Liver (tissue), 9 donors: ENCODE measurements around the gene AFAP1L2. TPM values are rescaled to one million over a fixed set of nuclear protein-coding genes. Genes with fewer than 3 reads are reported as not detected.

Experiments used
- DNase-seq: peaks from one replicate; pipeline ENCODE4 v3.0.0-alpha.2; 2017; ENCODE audit warnings: low spot score
- H3K27ac ChIP-seq, 2 donors: one replicate each; pipeline ENCODE4 v1.7.0; 2013; ENCODE audit warnings: inconsistent platforms in 2 of 2, low read length in 2 of 2, control low read depth in 1 of 2, low read depth in 1 of 2, mild to moderate bottlenecking in 1 of 2
- H3K27me3 ChIP-seq, 4 donors: one replicate each; pipeline versions ENCODE4 v1.6.1 to v1.7.0; 2013; ENCODE audit warnings: low read length in 3 of 4, inconsistent platforms in 1 of 4, mild to moderate bottlenecking in 1 of 4, moderate library complexity in 1 of 4; ENCODE audit not compliant: control insufficient read depth in 4 of 4, insufficient read depth in 4 of 4
- H3K36me3 ChIP-seq, 4 donors: one replicate each; pipeline versions ENCODE4 v1.6.1 to v1.7.0; 2013; ENCODE audit warnings: low read length in 3 of 4, mild to moderate bottlenecking in 3 of 4, low read depth in 1 of 4, moderate library complexity in 1 of 4; ENCODE audit not compliant: control insufficient read depth in 4 of 4, insufficient read depth in 3 of 4
- H3K4me1 ChIP-seq, 4 donors: one replicate each; pipeline versions ENCODE4 v1.6.1 to v1.7.0; 2013; ENCODE audit warnings: low read length in 3 of 4, mild to moderate bottlenecking in 3 of 4, moderate library complexity in 1 of 4; ENCODE audit not compliant: control insufficient read depth in 4 of 4, insufficient read depth in 4 of 4
- H3K4me3 ChIP-seq, 3 donors: one replicate each; pipeline versions ENCODE4 v1.6.1 to v1.7.0; 2013; ENCODE audit warnings: low read length in 3 of 3, control low read depth in 1 of 3, low read depth in 1 of 3, mild to moderate bottlenecking in 1 of 3
- H3K9ac ChIP-seq, 2 donors: one replicate each; pipeline ENCODE4 v1.7.0; 2013; ENCODE audit warnings: low read length in 2 of 2, mild to moderate bottlenecking in 2 of 2, moderate library complexity in 2 of 2, control low read depth in 1 of 2, low read depth in 1 of 2
- H3K9me3 ChIP-seq, 4 donors: one replicate each; pipeline versions ENCODE4 v1.6.1 to v1.7.0; 2013; ENCODE audit warnings: low read length in 3 of 4; ENCODE audit not compliant: control insufficient read depth in 4 of 4
- EGR1 ChIP-seq, 2 donors: IDR thresholded peaks; 2 replicates each; pipeline ENCODE4 v1.6.1; 2016 to 2018; ENCODE audit warnings: antibody characterized with exemption in 2 of 2, low read depth in 2 of 2
- FOXA1 ChIP-seq: IDR thresholded peaks from 2 replicates; pipeline ENCODE4 v1.6.1; 2016; ENCODE audit warnings: antibody characterized with exemption
- FOXA2 ChIP-seq: IDR thresholded peaks from 2 replicates; pipeline ENCODE4 v1.6.1; 2016; ENCODE audit warnings: antibody characterized with exemption
- GABPA ChIP-seq, 2 donors: IDR thresholded peaks in 1 of 2; conservative IDR thresholded peaks in 1 of 2; 2 replicates each; pipeline ENCODE4 v1.6.1; 2016; ENCODE audit warnings: antibody characterized with exemption in 2 of 2, mild to moderate bottlenecking in 1 of 2, moderate library complexity in 1 of 2
- HNF4A ChIP-seq, 2 donors: conservative IDR thresholded peaks; 2 replicates each; pipeline ENCODE4 v1.6.1; 2016; ENCODE audit warnings: antibody characterized with exemption in 2 of 2, mild to moderate bottlenecking in 2 of 2
- JUND ChIP-seq, 2 donors: IDR thresholded peaks; 2 replicates each; pipeline ENCODE4 v1.6.1; 2016; ENCODE audit warnings: antibody characterized with exemption in 2 of 2
- RAD21 ChIP-seq, 2 donors: IDR thresholded peaks; 2 replicates each; pipeline ENCODE4 v1.6.1; 2016; ENCODE audit warnings: antibody characterized with exemption in 2 of 2, mild to moderate bottlenecking in 2 of 2
- RXRA ChIP-seq, 2 donors: IDR thresholded peaks; 2 replicates each; pipeline ENCODE4 v1.6.1; 2017 to 2018; ENCODE audit warnings: antibody characterized with exemption in 2 of 2, mild to moderate bottlenecking in 1 of 2
- SP1 ChIP-seq: IDR thresholded peaks from 2 replicates; pipeline ENCODE4 v1.6.1; 2018; ENCODE audit warnings: antibody characterized with exemption, mild to moderate bottlenecking
- TAF1 ChIP-seq: conservative IDR thresholded peaks from 2 replicates; pipeline ENCODE4 v1.6.1; 2016; ENCODE audit warnings: antibody characterized with exemption, mild to moderate bottlenecking
- YY1 ChIP-seq: IDR thresholded peaks from 2 replicates; pipeline ENCODE4 v1.6.1; 2016; ENCODE audit warnings: antibody characterized with exemption, mild to moderate bottlenecking
- WGBS: extraction: QIAGEN DNeasy Blood & Tissue Kit; methylation state at CpG from one replicate; pipeline ENCODE4 v1.1.7; 2013; 5-methylcytosine and 5-hydroxymethylcytosine counted together
- polyA plus RNA-seq, 2 donors: library from polyadenylated mRNA; stranded (reverse) in 1 of 2; unstranded in 1 of 2; fragments of 200-250 nt in 1 of 2; fragments of >200 nt in 1 of 2; fragmentation: Nextera tagmentation in 1 of 2; extraction: Ambion mirVana in 1 of 2; gene quantifications; one replicate each; pipeline versions ENCODE4 v1.2.1 to v1.2.3, GENCODE V29; 2013 to 2015
- total RNA-seq, 2 donors: library from RNA; depleted of rRNA; stranded (reverse); fragments of >200 nt; gene quantifications; one replicate each; pipeline ENCODE4 v1.2.3, GENCODE V29; 2014
- TF ChIP-seq, protein P1 (sequence below): IDR thresholded peaks from 2 replicates; pipeline ENCODE4 v1.6.1; 2016; ENCODE audit warnings: antibody characterized with exemption, mild to moderate bottlenecking
- TF ChIP-seq, protein P2 (sequence below): IDR thresholded peaks from 2 replicates; pipeline ENCODE4 v1.6.1; 2016; ENCODE audit warnings: antibody characterized with exemption
- TF ChIP-seq, protein P3 (sequence below): IDR thresholded peaks from 2 replicates; pipeline ENCODE4 v1.6.1; 2016; ENCODE audit warnings: antibody characterized with exemption
- TF ChIP-seq, protein P4 (sequence below): fragments of 150-350 bp; IDR thresholded peaks from 2 replicates; pipeline ENCODE4 v1.5.1; 2017; ENCODE audit warnings: improper control_type of control experiment, low read depth, low read length; ENCODE audit not compliant: missing input control
- donor health status: healthy.
- donor health status: healthy.
- donor health status: healthy.
- donor health status: healthy.
- donor health status: healthy.

The AFAP1L2 gene
- total and polyA plus RNA-seq, 4 donors = 0.53 to 1.8 (median 1.3) TPM

DNA sequence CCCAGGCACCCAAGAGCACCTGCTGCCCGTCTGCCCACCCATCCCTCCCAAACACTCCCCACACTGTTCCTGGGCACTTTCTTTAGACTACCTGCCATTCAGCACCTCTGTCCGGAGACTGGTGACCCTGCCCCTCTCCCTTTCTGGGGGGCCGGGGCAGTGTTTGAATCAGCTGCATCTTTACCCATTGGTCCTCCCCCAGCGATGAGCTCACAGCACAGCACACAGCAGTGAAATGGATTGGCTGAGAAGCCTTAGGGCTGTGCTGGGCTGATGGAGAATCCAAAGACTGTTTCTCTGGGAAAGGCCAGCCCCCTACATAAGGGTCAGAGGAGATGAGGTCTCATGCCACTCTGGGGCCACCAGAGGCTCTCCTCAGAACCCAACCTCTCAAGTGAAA lies 125.0 kb downstream of the AFAP1L2 start:
- Histone ChIP-seq H3K36me3 (no peaks in the 10 kb centered on the region), H3K27ac (no peak overlapping the region), H3K9me3 (no peaks in the 10 kb centered on the region), H3K4me3 (no peak overlapping the region), H3K9ac (no peak overlapping the region), H3K27me3 (peaks cover 0 to 4% (median 0%) of the 10 kb centered on the region in 4 donors), H3K4me1 (no peaks in the 10 kb centered on the region)
- no peak for TF ChIP-seq SP1
- 83% methylated on average over 4 of the region's 4 CpGs for whole genome bisulfite sequencing
- no peak for DNase-seq

DNA sequence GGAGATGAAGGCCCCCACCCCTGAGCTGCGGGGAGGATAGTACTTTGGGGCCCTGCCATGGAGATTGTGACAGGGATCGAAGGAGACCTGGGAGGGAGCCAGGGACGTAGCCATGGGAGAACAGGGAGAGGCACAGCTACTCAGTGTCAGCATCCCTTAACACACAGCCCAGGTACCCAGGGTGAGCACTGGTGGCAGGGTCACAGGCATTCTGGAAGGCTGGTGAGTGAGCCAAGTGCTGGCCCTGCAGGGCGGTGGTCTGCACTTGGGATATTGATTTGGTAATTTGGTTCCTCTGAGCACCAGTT lies 125.5 kb downstream of the AFAP1L2 start:
- Histone ChIP-seq H3K4me1 (no peaks in the 10 kb centered on the region), H3K36me3 (no peaks in the 10 kb centered on the region), H3K27me3 (peaks cover 0 to 6% (median 0%) of the 10 kb centered on the region in 4 donors), H3K9me3 (no peaks in the 10 kb centered on the region), H3K4me3 (no peak overlapping the region), H3K27ac (no peak overlapping the region), H3K9ac (no peak overlapping the region)
- TF ChIP-seq SP1 = no peak
- TF ChIP-seq, protein P1, sequence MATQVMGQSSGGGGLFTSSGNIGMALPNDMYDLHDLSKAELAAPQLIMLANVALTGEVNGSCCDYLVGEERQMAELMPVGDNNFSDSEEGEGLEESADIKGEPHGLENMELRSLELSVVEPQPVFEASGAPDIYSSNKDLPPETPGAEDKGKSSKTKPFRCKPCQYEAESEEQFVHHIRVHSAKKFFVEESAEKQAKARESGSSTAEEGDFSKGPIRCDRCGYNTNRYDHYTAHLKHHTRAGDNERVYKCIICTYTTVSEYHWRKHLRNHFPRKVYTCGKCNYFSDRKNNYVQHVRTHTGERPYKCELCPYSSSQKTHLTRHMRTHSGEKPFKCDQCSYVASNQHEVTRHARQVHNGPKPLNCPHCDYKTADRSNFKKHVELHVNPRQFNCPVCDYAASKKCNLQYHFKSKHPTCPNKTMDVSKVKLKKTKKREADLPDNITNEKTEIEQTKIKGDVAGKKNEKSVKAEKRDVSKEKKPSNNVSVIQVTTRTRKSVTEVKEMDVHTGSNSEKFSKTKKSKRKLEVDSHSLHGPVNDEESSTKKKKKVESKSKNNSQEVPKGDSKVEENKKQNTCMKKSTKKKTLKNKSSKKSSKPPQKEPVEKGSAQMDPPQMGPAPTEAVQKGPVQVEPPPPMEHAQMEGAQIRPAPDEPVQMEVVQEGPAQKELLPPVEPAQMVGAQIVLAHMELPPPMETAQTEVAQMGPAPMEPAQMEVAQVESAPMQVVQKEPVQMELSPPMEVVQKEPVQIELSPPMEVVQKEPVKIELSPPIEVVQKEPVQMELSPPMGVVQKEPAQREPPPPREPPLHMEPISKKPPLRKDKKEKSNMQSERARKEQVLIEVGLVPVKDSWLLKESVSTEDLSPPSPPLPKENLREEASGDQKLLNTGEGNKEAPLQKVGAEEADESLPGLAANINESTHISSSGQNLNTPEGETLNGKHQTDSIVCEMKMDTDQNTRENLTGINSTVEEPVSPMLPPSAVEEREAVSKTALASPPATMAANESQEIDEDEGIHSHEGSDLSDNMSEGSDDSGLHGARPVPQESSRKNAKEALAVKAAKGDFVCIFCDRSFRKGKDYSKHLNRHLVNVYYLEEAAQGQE = no peak
- 43% methylated on average over 4 of the region's 4 CpGs for WGBS
- no peak for DNase-seq

DNA sequence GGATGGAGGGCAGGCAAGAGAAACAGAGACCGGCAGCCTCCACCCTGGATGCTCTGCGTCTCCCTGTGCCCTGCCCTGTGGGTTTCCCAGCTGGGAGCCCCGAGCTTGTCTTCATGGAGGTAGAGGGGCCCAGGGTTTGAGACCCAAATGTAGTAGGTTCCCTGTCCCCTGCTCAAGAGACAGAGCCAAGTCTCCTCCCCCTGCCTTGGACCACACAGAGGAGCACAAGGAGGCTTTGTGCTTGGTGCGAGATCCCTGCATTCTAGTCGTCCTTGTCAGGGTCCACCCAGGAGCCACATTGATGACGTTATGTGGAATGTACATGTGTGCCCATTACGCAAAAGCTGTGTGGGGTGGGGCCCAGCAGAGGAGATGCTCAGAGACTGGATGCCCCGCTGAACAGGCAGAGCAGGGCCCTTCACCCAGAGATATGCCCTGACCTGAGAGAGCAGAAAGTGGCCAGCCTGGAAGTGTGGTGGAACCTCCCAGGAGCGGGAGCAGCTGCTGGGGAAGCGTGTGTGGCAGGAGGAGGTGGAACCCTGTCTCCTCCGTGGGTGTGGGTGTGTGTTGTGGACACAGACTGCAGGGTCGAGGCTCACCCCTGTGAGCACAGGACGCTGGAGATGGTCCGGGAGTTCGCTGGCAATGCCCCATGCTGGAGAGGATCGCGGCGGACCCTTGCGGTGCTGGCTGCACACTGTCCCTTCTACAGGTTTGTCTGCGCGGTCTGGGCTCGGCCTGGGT lies 126.0 kb downstream of the AFAP1L2 start:
- H3K4me1 ChIP-seq = no peaks in the 10 kb centered on the region
- H3K4me3 ChIP-seq = no peak overlapping the region
- peaks cover 0 to 6% (median 0%) of the 10 kb centered on the region in 4 donors for H3K27me3 ChIP-seq
- WGBS = 77% methylated on average over 22 of the region's 22 CpGs
- no peaks in the 10 kb centered on the region for H3K36me3 ChIP-seq
- H3K9ac ChIP-seq = no peak overlapping the region
- H3K9me3 ChIP-seq = no peaks in the 10 kb centered on the region
- TF ChIP-seq RXRA (IDR thresholded peaks at IDR 0.05) = no peak
- TF ChIP-seq, protein P2, sequence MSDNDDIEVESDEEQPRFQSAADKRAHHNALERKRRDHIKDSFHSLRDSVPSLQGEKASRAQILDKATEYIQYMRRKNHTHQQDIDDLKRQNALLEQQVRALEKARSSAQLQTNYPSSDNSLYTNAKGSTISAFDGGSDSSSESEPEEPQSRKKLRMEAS = no peak
- TF ChIP-seq SP1 = no peak
- H3K27ac ChIP-seq = no peak overlapping the region
- DNase-seq = no peak

DNA sequence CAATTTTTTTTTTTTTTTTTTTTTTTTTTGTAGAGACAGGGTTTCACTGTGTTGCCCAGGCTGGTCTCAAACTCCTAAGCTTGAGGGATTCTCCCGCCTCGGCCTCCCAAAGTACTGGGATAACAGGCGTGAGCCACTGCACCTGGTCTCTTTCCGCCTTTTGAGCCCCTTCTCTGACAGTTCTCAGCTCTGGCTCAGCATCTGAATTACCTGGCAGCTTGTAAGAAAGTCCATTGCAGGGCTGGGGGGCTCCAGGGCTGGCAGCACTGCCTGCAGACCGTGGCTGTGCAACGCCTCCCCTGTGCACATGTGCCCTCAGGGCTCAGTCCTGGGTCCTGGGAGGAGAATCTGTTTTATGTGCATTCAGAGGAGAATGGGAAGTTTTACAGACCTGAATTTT lies 127.6 kb downstream of the AFAP1L2 start:
- Histone ChIP-seq H3K27me3 (peaks cover 0 to 6% (median 0%) of the 10 kb centered on the region in 4 donors), H3K4me3 (no peak overlapping the region), H3K9ac (no peak overlapping the region), H3K27ac (no peak overlapping the region), H3K36me3 (no peaks in the 10 kb centered on the region), H3K4me1 (no peaks in the 10 kb centered on the region), H3K9me3 (no peaks in the 10 kb centered on the region)
- 92% methylated on average over 6 of the region's 6 CpGs for WGBS
- no peak for DNase-seq
- TF ChIP-seq, protein P3, sequence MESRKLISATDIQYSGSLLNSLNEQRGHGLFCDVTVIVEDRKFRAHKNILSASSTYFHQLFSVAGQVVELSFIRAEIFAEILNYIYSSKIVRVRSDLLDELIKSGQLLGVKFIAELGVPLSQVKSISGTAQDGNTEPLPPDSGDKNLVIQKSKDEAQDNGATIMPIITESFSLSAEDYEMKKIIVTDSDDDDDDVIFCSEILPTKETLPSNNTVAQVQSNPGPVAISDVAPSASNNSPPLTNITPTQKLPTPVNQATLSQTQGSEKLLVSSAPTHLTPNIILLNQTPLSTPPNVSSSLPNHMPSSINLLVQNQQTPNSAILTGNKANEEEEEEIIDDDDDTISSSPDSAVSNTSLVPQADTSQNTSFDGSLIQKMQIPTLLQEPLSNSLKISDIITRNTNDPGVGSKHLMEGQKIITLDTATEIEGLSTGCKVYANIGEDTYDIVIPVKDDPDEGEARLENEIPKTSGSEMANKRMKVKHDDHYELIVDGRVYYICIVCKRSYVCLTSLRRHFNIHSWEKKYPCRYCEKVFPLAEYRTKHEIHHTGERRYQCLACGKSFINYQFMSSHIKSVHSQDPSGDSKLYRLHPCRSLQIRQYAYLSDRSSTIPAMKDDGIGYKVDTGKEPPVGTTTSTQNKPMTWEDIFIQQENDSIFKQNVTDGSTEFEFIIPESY = no peak
- TF ChIP-seq TAF1 (no peak), FOXA2 (no peak), EGR1 (IDR thresholded peaks at IDR 0.05; ENCODE audit: low read depth in 2 of 2) (no peak), SP1 (no peak), HNF4A (conservative IDR thresholded peaks at IDR 0.05) (no peak), GABPA (IDR thresholded peaks at IDR 0.05 in 1 of 2, conservative IDR thresholded peaks at IDR 0.05 in 1 of 2) (no peak), RAD21 (IDR thresholded peaks at IDR 0.05) (no peak), FOXA1 (no peak), YY1 (no peak), JUND (IDR thresholded peaks at IDR 0.05) (no peak)
- TF ChIP-seq, protein P4, sequence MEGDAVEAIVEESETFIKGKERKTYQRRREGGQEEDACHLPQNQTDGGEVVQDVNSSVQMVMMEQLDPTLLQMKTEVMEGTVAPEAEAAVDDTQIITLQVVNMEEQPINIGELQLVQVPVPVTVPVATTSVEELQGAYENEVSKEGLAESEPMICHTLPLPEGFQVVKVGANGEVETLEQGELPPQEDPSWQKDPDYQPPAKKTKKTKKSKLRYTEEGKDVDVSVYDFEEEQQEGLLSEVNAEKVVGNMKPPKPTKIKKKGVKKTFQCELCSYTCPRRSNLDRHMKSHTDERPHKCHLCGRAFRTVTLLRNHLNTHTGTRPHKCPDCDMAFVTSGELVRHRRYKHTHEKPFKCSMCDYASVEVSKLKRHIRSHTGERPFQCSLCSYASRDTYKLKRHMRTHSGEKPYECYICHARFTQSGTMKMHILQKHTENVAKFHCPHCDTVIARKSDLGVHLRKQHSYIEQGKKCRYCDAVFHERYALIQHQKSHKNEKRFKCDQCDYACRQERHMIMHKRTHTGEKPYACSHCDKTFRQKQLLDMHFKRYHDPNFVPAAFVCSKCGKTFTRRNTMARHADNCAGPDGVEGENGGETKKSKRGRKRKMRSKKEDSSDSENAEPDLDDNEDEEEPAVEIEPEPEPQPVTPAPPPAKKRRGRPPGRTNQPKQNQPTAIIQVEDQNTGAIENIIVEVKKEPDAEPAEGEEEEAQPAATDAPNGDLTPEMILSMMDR = no peak
- TF ChIP-seq, protein P2 = no peak
